Activated CD4-positive, alpha-beta T cell treated with anti-CD3 and anti-CD28 coated beads, Interleukin-2, amount 50 U/mL, for 24 hours (primary cell): Measurements from ENCODE around the gene MCF2L2.

Experiments
- DNase-seq, 2 donors: peaks; one replicate each; pipeline ENCODE4 v3.0.0-alpha.2; 2020; ENCODE audit warnings: low read depth in 1 of 2, low spot score in 1 of 2

MCF2L2 gene

DNA sequence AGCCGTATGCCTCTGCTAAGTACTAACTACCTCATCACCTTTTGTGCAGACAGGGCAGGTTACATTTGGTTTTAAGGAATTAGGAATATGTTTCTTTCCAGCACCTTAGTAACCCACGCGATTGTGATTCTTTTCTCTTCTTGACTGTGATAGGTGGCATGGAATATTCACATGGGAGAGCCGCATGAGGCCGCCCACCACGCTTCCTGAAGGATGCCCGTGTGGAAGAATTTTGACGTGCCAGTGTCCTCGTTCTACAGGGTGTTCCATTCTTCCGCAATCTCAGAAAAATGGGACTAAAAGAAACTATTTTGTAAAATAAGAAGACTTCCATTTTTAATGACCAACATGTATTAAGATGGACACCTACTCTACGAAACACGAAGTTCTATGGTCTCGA, 159.1 kb downstream of the MCF2L2 start:
- no peak for DNase-seq

DNA sequence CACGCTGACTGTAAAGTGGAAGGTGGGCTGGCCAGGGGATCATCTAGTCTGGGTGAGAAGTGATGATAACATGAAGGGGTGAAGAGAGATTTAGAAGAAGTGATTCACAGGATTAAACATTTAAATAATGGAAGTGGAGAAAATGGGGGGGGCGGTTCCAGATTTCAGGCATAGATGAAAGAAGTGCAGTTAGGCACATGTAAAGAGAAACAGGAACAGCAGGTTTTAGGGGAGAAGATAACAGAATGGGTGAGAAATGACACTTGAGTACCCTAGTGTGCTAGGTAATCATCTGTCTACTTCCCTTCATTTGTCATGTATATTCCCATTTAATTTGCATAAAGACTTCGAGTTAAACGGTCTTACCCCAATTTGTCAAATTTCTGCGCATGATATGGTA, 160.1 kb downstream of the MCF2L2 start:
- DNase-seq: no peak

GRCh38 chr3:183267140-183267539, 161.3 kb downstream of the MCF2L2 start:
- DNase-seq: no peak

DNA sequence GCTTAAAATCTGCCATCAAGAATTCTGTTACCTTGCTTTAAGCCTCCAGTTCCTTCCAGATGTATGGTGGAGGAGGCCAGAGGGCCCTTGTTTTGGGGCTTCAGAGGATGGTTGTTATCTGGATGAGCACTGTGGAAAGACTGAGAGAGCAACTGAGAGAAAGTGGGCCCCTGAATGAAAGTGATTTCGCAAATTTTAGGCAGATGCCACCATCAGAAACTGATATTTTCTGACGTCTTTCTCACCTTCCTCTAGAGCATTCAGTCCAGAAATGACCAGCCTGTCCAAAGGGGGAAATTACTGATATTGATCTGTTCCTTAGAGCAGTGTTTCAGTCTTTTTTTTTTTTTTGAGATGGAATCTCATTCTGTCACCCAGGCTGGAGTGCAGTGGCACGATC, 162.0 kb downstream of the MCF2L2 start:
- DNase-seq: no peak

GRCh38 chr3:183265834-183266417, 162.5 kb downstream of the MCF2L2 start:
- peak in 1 of 2 donors; percentile 69 for DNase-seq

GRCh38 chr3:183265157-183265642, 163.2 kb downstream of the MCF2L2 start:
- no peak for DNase-seq

GRCh38 chr3:183264268-183264667, 164.2 kb downstream of the MCF2L2 start:
- DNase-seq: no peak

DNA sequence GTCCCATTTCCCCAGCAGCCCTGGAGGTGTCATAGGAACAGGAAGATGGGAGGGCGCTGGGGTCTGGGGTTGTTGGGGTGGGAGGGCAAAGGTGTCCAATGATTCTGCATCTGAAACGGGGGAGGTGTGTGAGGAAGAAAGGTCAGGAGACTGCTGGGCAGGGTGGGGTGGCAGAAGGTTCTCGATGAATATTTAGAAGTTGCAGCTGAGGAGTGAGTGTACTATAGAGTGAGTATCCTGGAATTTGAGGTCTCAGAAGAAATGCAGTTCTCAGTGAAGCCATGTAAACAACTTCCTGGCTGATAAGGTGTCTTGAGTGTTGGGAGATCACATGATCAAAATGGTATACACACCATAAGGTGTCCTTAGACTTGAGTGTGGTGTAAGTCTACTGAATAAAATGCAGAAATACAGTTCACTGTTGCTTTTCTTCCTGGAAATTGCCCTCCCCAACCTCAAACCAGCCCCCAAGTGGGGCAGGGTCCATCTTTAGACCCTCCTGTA, 165.5 kb downstream of the MCF2L2 start:
- no peak for DNase-seq

DNA sequence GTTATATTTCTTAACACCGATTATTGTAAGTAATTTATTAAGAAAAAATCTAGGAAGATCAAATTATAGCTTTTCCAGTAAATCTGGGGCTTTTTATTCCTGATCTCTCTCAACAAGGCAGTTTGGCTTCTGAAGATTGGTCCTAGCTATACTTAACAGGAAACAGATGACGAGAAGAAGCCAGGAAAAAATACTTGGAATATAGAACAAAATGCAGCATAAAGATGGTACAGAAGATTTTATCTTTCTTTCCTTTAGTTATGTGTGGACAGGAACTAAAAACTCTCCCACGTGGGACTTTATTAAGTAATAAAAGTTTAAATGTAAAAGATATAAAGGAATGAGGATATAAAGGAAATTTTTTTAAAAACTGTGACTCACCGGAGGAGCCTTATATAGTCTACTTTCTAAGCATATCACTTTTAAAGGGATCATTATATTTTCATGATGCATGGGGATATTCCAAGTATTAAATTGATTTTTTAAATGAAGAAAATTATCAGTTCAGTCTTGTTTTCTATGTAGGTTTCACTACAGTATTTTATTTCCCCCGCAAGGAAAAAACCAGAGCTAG, 167.2 kb downstream of the MCF2L2 start:
- DNase-seq: no peak

GRCh38 chr3:183260167-183260904, 168.1 kb downstream of the MCF2L2 start:
- DNase-seq: no peak

DNA sequence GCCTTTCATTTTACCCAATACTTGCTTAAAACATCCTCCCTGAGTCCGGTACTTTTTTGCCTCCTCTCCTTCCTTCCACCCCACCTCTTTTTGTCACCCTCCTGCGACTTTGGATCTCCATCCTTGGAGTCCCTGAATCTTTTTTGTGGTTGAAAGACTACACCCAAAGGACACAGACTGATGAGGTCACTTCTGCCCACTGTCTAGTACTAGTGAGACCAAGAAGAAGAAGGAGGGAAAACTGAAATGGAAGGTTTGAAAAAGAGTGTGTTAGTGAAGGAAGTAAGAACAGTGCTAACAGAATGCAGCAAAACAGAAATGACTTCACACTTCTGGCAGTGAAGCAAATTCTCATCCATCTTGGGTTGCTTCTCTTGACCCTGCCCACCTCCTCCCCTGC, 168.8 kb downstream of the MCF2L2 start:
- DNase-seq: no peak

- no peak for DNase-seq
These were observed 169.3 kb downstream of the MCF2L2 start for GRCh38 chr3:183259087-183259486.

GRCh38 chr3:183255348-183255730, 173.1 kb downstream of the MCF2L2 start:
- no peak for DNase-seq

GRCh38 chr3:183254487-183255347, 173.7 kb downstream of the MCF2L2 start:
- DNase-seq: peak in 1 of 2 donors; percentile 6

DNA sequence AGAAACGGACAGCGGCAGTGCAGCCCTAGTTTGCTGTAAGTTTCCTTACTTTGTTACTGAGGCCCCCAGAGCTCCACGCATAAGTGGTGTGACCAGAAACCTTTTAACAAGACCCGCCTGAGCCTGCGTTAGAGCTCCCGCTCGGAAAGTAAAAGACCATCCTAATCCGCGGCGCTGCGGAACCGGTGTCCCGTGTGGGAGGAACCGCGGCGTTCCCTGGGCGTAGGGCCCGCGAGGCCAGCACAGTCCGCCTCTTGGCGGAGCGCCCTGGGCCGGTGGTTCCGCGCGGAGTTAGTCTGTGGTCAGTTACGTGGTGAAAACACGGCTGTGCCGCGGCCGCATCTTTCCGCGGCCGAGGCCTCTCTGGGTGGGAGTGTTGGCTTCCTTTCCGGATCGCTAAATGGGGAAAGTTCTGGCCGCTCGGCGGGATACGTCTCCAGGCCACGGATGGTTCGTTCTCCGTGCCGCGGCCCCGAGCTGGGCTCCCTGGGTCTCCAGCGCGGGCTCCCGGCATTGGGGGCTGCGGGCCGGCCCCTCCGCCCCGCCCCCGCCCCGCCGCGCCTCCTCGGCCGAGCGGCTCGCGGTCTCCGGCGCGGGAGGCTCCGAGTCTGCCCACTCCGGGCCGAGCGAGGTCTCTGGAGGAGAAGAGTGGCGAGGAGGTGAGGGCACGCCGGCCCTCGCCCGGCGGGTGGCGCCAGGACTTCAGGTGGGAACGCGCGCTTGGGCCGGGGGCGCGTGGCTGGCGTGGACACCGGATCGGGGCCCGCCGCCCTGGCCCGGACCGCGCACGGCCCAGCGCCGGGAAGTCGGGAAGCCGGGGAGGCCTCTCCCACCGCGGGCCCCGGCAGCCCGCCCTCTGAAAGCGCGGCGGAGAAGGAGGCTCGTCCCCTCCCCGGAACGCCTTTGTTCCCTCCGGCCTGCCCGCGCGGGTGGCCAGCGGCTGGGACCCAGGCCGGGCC, 174.6 kb downstream of the MCF2L2 start:
- peak in 1 of 2 donors; percentile 14 for DNase-seq

DNA sequence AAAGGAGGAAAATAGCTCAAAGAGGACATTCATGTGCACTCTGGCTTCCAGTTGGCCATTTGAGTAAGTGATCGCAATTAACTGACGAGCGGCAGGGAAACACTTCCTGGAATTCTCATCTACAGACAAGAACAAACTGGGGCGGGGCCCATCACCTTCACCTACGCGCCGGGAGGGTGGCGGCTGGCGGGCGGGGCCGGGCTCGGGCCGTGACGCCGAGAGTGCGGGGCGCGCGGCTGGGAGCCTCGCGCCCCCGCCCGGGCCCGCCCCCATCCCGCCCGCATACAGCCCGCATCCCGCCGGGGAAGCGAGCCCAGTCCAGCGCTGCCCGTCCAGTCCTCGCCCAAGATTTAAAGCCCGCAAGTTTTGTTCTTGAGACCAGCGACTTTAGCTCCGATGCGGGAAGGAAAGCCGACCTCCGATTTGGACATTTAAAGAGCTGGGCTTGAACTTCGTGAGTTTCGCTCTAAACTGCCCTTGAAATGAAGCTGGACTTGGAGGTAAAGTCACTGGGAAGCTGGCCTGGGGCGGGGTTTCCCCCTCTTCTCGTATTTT, 175.4 kb downstream of the MCF2L2 start, which contains the start of gene B3GNT5:
Gene B3GNT5, plus strand, starts transcription at position 281 of the 555 bp plus-strand sequence. CDS start 16,546 bp downstream, outside the sequence.
- peak; percentile 13 to 49 for DNase-seq

GRCh38 chr3:183252118-183252782, 176.2 kb downstream of the MCF2L2 start:
- DNase-seq: no peak

DNA sequence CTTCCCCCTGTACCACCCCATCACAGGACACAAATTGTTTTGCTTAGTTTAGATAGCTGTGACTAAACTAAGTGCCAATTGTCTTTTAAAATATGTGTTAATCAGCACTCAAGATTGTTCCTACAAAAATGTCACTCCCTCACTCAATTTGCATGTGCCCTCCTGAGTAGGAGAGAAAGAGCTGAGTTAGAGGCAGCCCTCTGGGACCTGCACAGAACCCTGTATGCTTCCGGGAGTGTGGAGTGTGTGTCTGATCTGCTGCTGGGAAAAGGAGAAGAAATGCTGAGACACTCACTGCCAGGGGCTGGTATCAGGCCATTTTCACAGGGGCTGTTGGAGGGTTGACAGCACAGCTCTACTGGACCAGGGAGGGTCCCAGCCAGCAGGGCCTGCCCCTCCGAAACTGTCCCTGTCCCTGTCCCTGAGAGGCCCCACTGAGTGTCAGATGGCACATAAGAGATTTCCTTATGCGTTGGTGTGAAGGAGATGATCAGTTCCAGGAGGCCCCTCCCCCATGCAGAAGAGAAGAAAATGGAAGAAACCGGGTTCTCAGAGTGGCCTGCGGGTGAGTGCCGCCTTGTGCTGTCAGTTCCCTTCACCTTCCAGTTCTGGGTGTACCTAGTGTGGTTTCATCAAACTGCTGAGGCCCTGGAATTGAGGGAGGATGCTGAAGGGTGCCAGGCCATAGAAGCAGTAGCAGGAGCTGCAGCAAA, 179.3 kb downstream of the MCF2L2 start:
- no peak for DNase-seq
